Spleen (tissue), 11 donors: ENCODE data around the gene IL17RB. TPM values are rescaled to one million over a fixed set of nuclear protein-coding genes. Genes with fewer than 3 reads are reported as not detected.

ENCODE experiments used
- DNase-seq: peaks from one replicate; pipeline ENCODE4 v3.0.0-alpha.2; 2020
- H3K27ac ChIP-seq, 8 donors: fragments of 200-600 bp; sonication (generic) in 7 of 8; 1 replicate in 4 of 8; 2 replicates in 4 of 8; pipeline versions ENCODE4 v1.5.0 to v1.8.0; 2016 to 2021; ENCODE audit warnings: inconsistent platforms in 4 of 8, mild to moderate bottlenecking in 4 of 8, moderate library complexity in 1 of 8
- H3K27me3 ChIP-seq, 7 donors: fragments of 200-600 bp; sonication (generic) in 6 of 7; replicated peaks in 1 of 7; 1 replicate in 4 of 7; 2 replicates in 3 of 7; pipeline versions ENCODE4 v1.5.0 to v1.8.0; 2016 to 2021; ENCODE audit warnings: inconsistent platforms in 3 of 7, mild to moderate bottlenecking in 1 of 7
- H3K36me3 ChIP-seq, 6 donors: fragments of 200-600 bp; sonication (generic) in 5 of 6; 1 replicate in 4 of 6; 2 replicates in 2 of 6; pipeline versions ENCODE4 v1.5.0 to v1.8.0; 2016 to 2021; ENCODE audit warnings: inconsistent platforms in 2 of 6
- H3K4me1 ChIP-seq, 6 donors: fragments of 200-600 bp; sonication (generic) in 5 of 6; 1 replicate in 3 of 6; 2 replicates in 3 of 6; pipeline versions ENCODE4 v1.5.0 to v1.8.0; 2016 to 2021; ENCODE audit warnings: inconsistent platforms in 3 of 6
- H3K4me3 ChIP-seq, 8 donors: fragments of 200-600 bp; sonication (generic) in 7 of 8; 1 replicate in 4 of 8; 2 replicates in 4 of 8; pipeline versions ENCODE4 v1.5.0 to v1.8.0; 2016 to 2021; ENCODE audit warnings: inconsistent platforms in 4 of 8, mild to moderate bottlenecking in 4 of 8, moderate library complexity in 2 of 8
- H3K9me3 ChIP-seq, 8 donors: fragments of 200-600 bp; sonication (generic) in 7 of 8; 1 replicate in 4 of 8; 2 replicates in 4 of 8; pipeline versions ENCODE4 v1.5.0 to v1.8.0; 2016 to 2021; ENCODE audit warnings: inconsistent platforms in 4 of 8
- CTCF ChIP-seq, 11 experiments: fragments of 200-600 bp in 7 of 11; fragments of 450-650 bp in 4 of 11; sonication (generic) in 4 of 11; IDR thresholded peaks in 8 of 11; conservative IDR thresholded peaks in 3 of 11; 1 replicate in 7 of 11; 2 replicates in 4 of 11; pipeline versions ENCODE4 v1.4.0 to v1.8.0; 2016 to 2021; ENCODE audit warnings: antibody characterized with exemption in 11 of 11, inconsistent platforms in 4 of 11, mild to moderate bottlenecking in 1 of 11
- POLR2A ChIP-seq, 3 donors: fragments of 450-650 bp; IDR thresholded peaks; one replicate each; pipeline ENCODE4 v1.5.1; 2017; ENCODE audit warnings: antibody characterized with exemption in 3 of 3, mild to moderate bottlenecking in 1 of 3
- POLR2AphosphoS5 ChIP-seq, 3 donors: sonication (generic); formaldehyde crosslinking; IDR thresholded peaks; one replicate each; pipeline ENCODE4 v1.5.1; 2017; ENCODE audit warnings: antibody characterized with exemption in 3 of 3
- WGBS, 5 donors: extraction: QIAGEN DNeasy Blood & Tissue Kit in 3 of 5; methylation state at CpG; one replicate each; pipeline versions ENCODE4 v1.1.5 to v1.1.7; 2013 to 2018; 5-methylcytosine and 5-hydroxymethylcytosine counted together
- intact Hi-C: fragments of 100-400 bp; cut with DNase I; formaldehyde crosslinking; loops from one replicate; pipeline ENCODE4 v1.15.0; 2023; ENCODE audit warnings: low total_unique reads
- polyA plus RNA-seq, 3 donors: library from polyadenylated mRNA; stranded (reverse); fragments of 200-250 nt; gene quantifications; one replicate each; pipeline ENCODE4 v1.2.1, GENCODE V29; 2013
- total RNA-seq, 7 donors: library from RNA; depleted of rRNA in 3 of 7; stranded (reverse); fragments of >200 nt in 3 of 7; fragmentation: NEBNext Ultra II Directional in 4 of 7; extraction: Animal tissue kit (Norgen Biotek cat#: 25700) in 4 of 7; gene quantifications; one replicate each; pipeline versions ENCODE4 v1.1.0 to v1.2.1, GENCODE V29; 2016 to 2021
- donor health status: healthy with polysubstance abuse.
- donor health status: DM: no; HTN: no; CAD: no; lungs with moderate emphysema.
- donor health status: DM: no; HTN: no; CAD: no.
- donor health status: Bipolar disorder and iron deficiency.
- donor health status: healthy.
- donor health status: DM: no; HTN: no; CAD: no.
- donor health status: DM: yes; HTN: yes; CAD: no.

Gene IL17RB
- total and polyA plus RNA-seq, 10 donors: 0.13 to 0.59 (median 0.26) TPM; not detected in 2

GRCh38 chr3:53828581-53828980, 17.8 kb upstream of the IL17RB start:
- intact Hi-C loops: no loop called here
- Histone ChIP-seq H3K9me3 (no peaks in the 10 kb centered on the region), H3K27me3 (no peaks in the 10 kb centered on the region), H3K27ac (no peak overlapping the region), H3K4me1 (peaks cover 0 to 3% (median 0%) of the 10 kb centered on the region in 6 donors), H3K4me3 (no peak overlapping the region), H3K36me3 (no peaks in the 10 kb centered on the region)
- no peak for TF ChIP-seq CTCF (IDR thresholded peaks at IDR 0.05 in 8 of 11, conservative IDR thresholded peaks at IDR 0.05 in 3 of 11)
- no peak for TF ChIP-seq POLR2AphosphoS5 (IDR thresholded peaks at IDR 0.05)
- TF ChIP-seq POLR2A (IDR thresholded peaks at IDR 0.05): no peak
- WGBS, 5 donors: 52 to 87% (median 59%) methylated on average over 1 of the region's 1 CpG
- no peak for DNase-seq

GRCh38 chr3:53829605-53830004, 16.8 kb upstream of the IL17RB start:
- no peaks in the 10 kb centered on the region for H3K36me3 ChIP-seq
- WGBS, 5 donors: 76 to 87% (median 81%) methylated on average over 2 of the region's 2 CpGs
- no peak overlapping the region for H3K27ac ChIP-seq
- H3K4me3 ChIP-seq: no peak overlapping the region
- intact Hi-C loops: no loop called here
- H3K9me3 ChIP-seq: no peaks in the 10 kb centered on the region
- H3K4me1 ChIP-seq: peaks cover 0 to 3% (median 0%) of the 10 kb centered on the region in 6 donors
- TF ChIP-seq POLR2AphosphoS5 (IDR thresholded peaks at IDR 0.05) (no peak), POLR2A (IDR thresholded peaks at IDR 0.05) (no peak), CTCF (IDR thresholded peaks at IDR 0.05 in 8 of 11, conservative IDR thresholded peaks at IDR 0.05 in 3 of 11) (no peak)
- DNase-seq: no peak
- H3K27me3 ChIP-seq: no peaks in the 10 kb centered on the region

GRCh38 chr3:53830944-53831343, 15.4 kb upstream of the IL17RB start:
- Histone ChIP-seq H3K36me3 (no peaks in the 10 kb centered on the region), H3K27me3 (no peaks in the 10 kb centered on the region), H3K9me3 (no peaks in the 10 kb centered on the region), H3K4me1 (peaks cover 0 to 3% (median 0%) of the 10 kb centered on the region in 6 donors), H3K4me3 (no peak overlapping the region), H3K27ac (peak overlapping the region in 1 of 8 donors; percentile 37)
- TF ChIP-seq POLR2A (IDR thresholded peaks at IDR 0.05) (no peak), CTCF (IDR thresholded peaks at IDR 0.05 in 8 of 11, conservative IDR thresholded peaks at IDR 0.05 in 3 of 11) (no peak), POLR2AphosphoS5 (IDR thresholded peaks at IDR 0.05) (no peak)
- WGBS, 5 donors: 78 to 88% (median 86%) methylated on average over 6 of the region's 6 CpGs
- DNase-seq: no peak
- intact Hi-C loops: no loop called here

GRCh38 chr3:53833053-53833645, 13.2 kb upstream of the IL17RB start:
- 86 to 92% (median 87%) methylated on average over 9 of the region's 9 CpGs for WGBS, 5 donors
- DNase-seq: no peak
- H3K36me3 ChIP-seq: no peaks in the 10 kb centered on the region
- TF ChIP-seq CTCF (IDR thresholded peaks at IDR 0.05 in 8 of 11, conservative IDR thresholded peaks at IDR 0.05 in 3 of 11) (no peak), POLR2A (IDR thresholded peaks at IDR 0.05) (no peak), POLR2AphosphoS5 (IDR thresholded peaks at IDR 0.05) (no peak)
- no peak overlapping the region for H3K4me3 ChIP-seq
- H3K9me3 ChIP-seq: no peaks in the 10 kb centered on the region
- intact Hi-C loops: no loop called here
- H3K27ac ChIP-seq: peak overlapping the region in 1 of 8 donors; percentile 28
- H3K4me1 ChIP-seq: peaks cover 0 to 9% (median 0%) of the 10 kb centered on the region in 6 donors
- H3K27me3 ChIP-seq: no peaks in the 10 kb centered on the region
